ENCODE data around the gene TMPRSS12. TPM values are rescaled to one million over a fixed set of nuclear protein-coding genes. Genes with fewer than 3 reads are reported as not detected.
"Not testable (repeated sequence)": the region's sequence is repeated elsewhere in the genome, so short reads cannot be mapped to it uniquely, and the experiment has no call there.

TMPRSS12 gene
- not detected in 2 replicates for total RNA-seq

- intact Hi-C loops (cut with micrococcal nuclease), result no loop called here
These were observed at the start of gene TMPRSS12 for GRCh38 chr12:50842637-50843493. Gene TMPRSS12, plus strand, starts transcription at chr12:50842926. Its CDS starts 39 bp downstream, at chr12:50842965.

- intact Hi-C loops (cut with micrococcal nuclease), result no loop called here
These were observed 42.8 kb upstream of the TMPRSS12 start for GRCh38 chr12:50799908-50800307.

- intact Hi-C loops (cut with micrococcal nuclease), result no loop called here
These were observed 39.4 kb upstream of the TMPRSS12 start for GRCh38 chr12:50803230-50803875.

GRCh38 chr12:50806176-50806575, 36.5 kb upstream of the TMPRSS12 start:
- intact Hi-C loops (cut with micrococcal nuclease), result no loop called here

GRCh38 chr12:50809131-50809530, 33.6 kb upstream of the TMPRSS12 start:
- intact Hi-C loops (cut with micrococcal nuclease), result not testable (repeated sequence)

GRCh38 chr12:50814921-50815320, 27.8 kb upstream of the TMPRSS12 start:
- intact Hi-C loops (cut with micrococcal nuclease), result not testable (repeated sequence)

- intact Hi-C loops (cut with micrococcal nuclease), result no loop called here
These were observed 22.5 kb upstream of the TMPRSS12 start for GRCh38 chr12:50820177-50820576.

GRCh38 chr12:50822082-50822481, 20.6 kb upstream of the TMPRSS12 start:
- intact Hi-C loops (cut with micrococcal nuclease), result no loop called here

- intact Hi-C loops (cut with micrococcal nuclease), result loop anchor here (2.0 kb wide), 2 partner anchors 155 to 201 kb away; no protein-coding TSS in a partner anchor
These were observed 19.0 kb upstream of the TMPRSS12 start for GRCh38 chr12:50823724-50824123.

- intact Hi-C loops (cut with micrococcal nuclease), result loop anchor here (1.0 to 2.0 kb wide), 12 partner anchors 60 to 527 kb away; partner anchors contain the start of genes CSRNP2, DIP2B and TFCP2
These were observed 17.8 kb upstream of the TMPRSS12 start for GRCh38 chr12:50824914-50825313.

GRCh38 chr12:50825372-50825838, 17.3 kb upstream of the TMPRSS12 start:
- intact Hi-C loops (cut with micrococcal nuclease), result loop anchor here (1.0 to 2.0 kb wide), 12 partner anchors 60 to 527 kb away; partner anchors contain the start of genes CSRNP2, DIP2B and TFCP2

- intact Hi-C loops (cut with micrococcal nuclease), result no loop called here
These were observed 14.6 kb upstream of the TMPRSS12 start for GRCh38 chr12:50828121-50828520.

- intact Hi-C loops (cut with micrococcal nuclease), result no loop called here
These were observed 13.8 kb upstream of the TMPRSS12 start for GRCh38 chr12:50828886-50829285.

GRCh38 chr12:50833801-50834200, 8.9 kb upstream of the TMPRSS12 start:
- intact Hi-C loops (cut with micrococcal nuclease), result not testable (repeated sequence)

- intact Hi-C loops (cut with micrococcal nuclease), result no loop called here
These were observed 3.7 kb upstream of the TMPRSS12 start for GRCh38 chr12:50839042-50839441.

GRCh38 chr12:50840809-50841487, 1.8 kb upstream of the TMPRSS12 start:
- intact Hi-C loops (cut with micrococcal nuclease), result no loop called here

- intact Hi-C loops (cut with micrococcal nuclease), result no loop called here
These were observed 802 bp upstream of the TMPRSS12 start for GRCh38 chr12:50841716-50842531.

- intact Hi-C loops (cut with micrococcal nuclease), result no loop called here
These were observed 2.4 kb downstream of the TMPRSS12 start for GRCh38 chr12:50845021-50845647.

- intact Hi-C loops (cut with micrococcal nuclease), result no loop called here
These were observed 6.2 kb downstream of the TMPRSS12 start for GRCh38 chr12:50848963-50849362.

GRCh38 chr12:50855218-50855617, 12.5 kb downstream of the TMPRSS12 start:
- intact Hi-C loops (cut with micrococcal nuclease), result not testable (repeated sequence)
